HG02852 (cell line): ENCODE results near the gene EDA.
"Not testable (repeated sequence)": the region's sequence is repeated elsewhere in the genome, so short reads cannot be mapped to it uniquely, and the experiment has no call there.

Experiments
- ATAC-seq: cut with Tn5 transposase; IDR thresholded peaks from one replicate; pipeline ENCODE4 v1.9.1; 2021; ENCODE audit warnings: mild to moderate bottlenecking, moderate library complexity; ENCODE audit not compliant: unreplicated experiment

Gene EDA

GRCh38 chrX:69741721-69742120 is 125.8 kb downstream of the EDA start:
- no peak for ATAC-seq

GRCh38 chrX:69746051-69746450 is 130.1 kb downstream of the EDA start:
- no peak for ATAC-seq

- ATAC-seq, result no peak
Measured at GRCh38 chrX:69748055-69748454, 132.1 kb downstream of the EDA start.

- no peak for ATAC-seq
Measured at GRCh38 chrX:69759921-69760625, 144.2 kb downstream of the EDA start.

GRCh38 chrX:69761633-69762032 is 145.7 kb downstream of the EDA start:
- no peak for ATAC-seq

- ATAC-seq, result no peak
Measured at GRCh38 chrX:69762340-69762739, 146.4 kb downstream of the EDA start.

GRCh38 chrX:69793260-69793935 is 177.5 kb downstream of the EDA start:
- ATAC-seq, result no peak

GRCh38 chrX:69795702-69796101 is 179.8 kb downstream of the EDA start:
- ATAC-seq, result no peak

- no peak for ATAC-seq
Measured at GRCh38 chrX:69807400-69807799, 191.5 kb downstream of the EDA start.

- no peak for ATAC-seq
Measured at GRCh38 chrX:69808375-69808774, 192.5 kb downstream of the EDA start.

- no peak for ATAC-seq
Measured at GRCh38 chrX:69813677-69814076, 197.8 kb downstream of the EDA start.

GRCh38 chrX:69815063-69815462 is 199.2 kb downstream of the EDA start:
- ATAC-seq, result no peak

- no peak for ATAC-seq
Measured at GRCh38 chrX:69815519-69815918, 199.6 kb downstream of the EDA start.

GRCh38 chrX:69844636-69845035 is 228.7 kb downstream of the EDA start:
- no peak for ATAC-seq

GRCh38 chrX:69859999-69860398 is 244.1 kb downstream of the EDA start:
- ATAC-seq, result not testable (repeated sequence)

- ATAC-seq, result no peak
Measured at GRCh38 chrX:69876221-69876620, 260.3 kb downstream of the EDA start.

GRCh38 chrX:69884210-69884609 is 268.3 kb downstream of the EDA start:
- no peak for ATAC-seq

GRCh38 chrX:69896046-69896445 is 280.1 kb downstream of the EDA start:
- ATAC-seq, result no peak

- no peak for ATAC-seq
Measured at GRCh38 chrX:69900491-69900890, 284.6 kb downstream of the EDA start.

- no peak for ATAC-seq
Measured at GRCh38 chrX:69906447-69906846, 290.5 kb downstream of the EDA start.

GRCh38 chrX:69914781-69915180 is 298.9 kb downstream of the EDA start:
- no peak for ATAC-seq

- no peak for ATAC-seq
Measured at GRCh38 chrX:69919749-69920148, 303.8 kb downstream of the EDA start.

- no peak for ATAC-seq
Measured at GRCh38 chrX:69932323-69932722, 316.4 kb downstream of the EDA start.
